ENCODE results near the gene KLHL14.

The KLHL14 gene

GRCh38 chr18:32805354-32805753 lies 32.5 kb upstream of the KLHL14 start:
- no peak overlapping the region for H3K27ac Mint-ChIP-seq
- no peak for TF ChIP-seq CTCF (IDR thresholded peaks at IDR 0.05; ENCODE audit: unreplicated experiment in 3 of 3)
- peaks cover 3% of the 10 kb centered on the region for H3K9me3 Mint-ChIP-seq
- H3K4me3 Mint-ChIP-seq = no peak overlapping the region
- H3K4me1 Mint-ChIP-seq = peaks cover 16% of the 10 kb centered on the region
- H3K36me3 Mint-ChIP-seq (ENCODE audit: low read depth) = no peaks in the 10 kb centered on the region
- H3K27me3 Mint-ChIP-seq (ENCODE audit: low read depth) = no peaks in the 10 kb centered on the region

GRCh38 chr18:32804134-32804888 lies 31.5 kb upstream of the KLHL14 start:
- H3K27me3 Mint-ChIP-seq (ENCODE audit: low read depth) = no peaks in the 10 kb centered on the region
- H3K4me3 Mint-ChIP-seq = no peak overlapping the region
- no peaks in the 10 kb centered on the region for H3K36me3 Mint-ChIP-seq (ENCODE audit: low read depth)
- peaks cover 16% of the 10 kb centered on the region for H3K4me1 Mint-ChIP-seq
- TF ChIP-seq CTCF (IDR thresholded peaks at IDR 0.05; ENCODE audit: unreplicated experiment in 3 of 3) = no peak
- peaks cover 2% of the 10 kb centered on the region for H3K9me3 Mint-ChIP-seq
- H3K27ac Mint-ChIP-seq = peak overlapping the region; percentile 96 to 99 (median 98)

GRCh38 chr18:32803568-32803967 lies 30.7 kb upstream of the KLHL14 start:
- Mint-ChIP-seq H3K4me3 (no peak overlapping the region), H3K27ac (peak overlapping the region; percentile 96 to 99 (median 98)), H3K4me1 (peaks cover 16% of the 10 kb centered on the region), H3K9me3 (peaks cover 2% of the 10 kb centered on the region), H3K27me3 (ENCODE audit: low read depth) (no peaks in the 10 kb centered on the region), H3K36me3 (ENCODE audit: low read depth) (no peaks in the 10 kb centered on the region)
- TF ChIP-seq CTCF (IDR thresholded peaks at IDR 0.05; ENCODE audit: unreplicated experiment in 3 of 3) = no peak

GRCh38 chr18:32802591-32803451 lies 30.0 kb upstream of the KLHL14 start:
- H3K27ac Mint-ChIP-seq = peak overlapping the region; percentile 96 to 99 (median 98)
- H3K9me3 Mint-ChIP-seq = peaks cover 4% of the 10 kb centered on the region
- no peak overlapping the region for H3K4me3 Mint-ChIP-seq
- peaks cover 16% of the 10 kb centered on the region for H3K4me1 Mint-ChIP-seq
- no peaks in the 10 kb centered on the region for H3K27me3 Mint-ChIP-seq (ENCODE audit: low read depth)
- no peak for TF ChIP-seq CTCF (IDR thresholded peaks at IDR 0.05; ENCODE audit: unreplicated experiment in 3 of 3)
- peaks cover 3% of the 10 kb centered on the region for H3K36me3 Mint-ChIP-seq (ENCODE audit: low read depth)

- Mint-ChIP-seq H3K4me1 (peaks cover 16% of the 10 kb centered on the region), H3K36me3 (ENCODE audit: low read depth) (peaks cover 15% of the 10 kb centered on the region), H3K4me3 (peak overlapping the region in 1 of 3 experiments; percentile 31), H3K9me3 (peaks cover 19% of the 10 kb centered on the region), H3K27ac (peak overlapping the region; percentile 84 to 99 (median 88)), H3K27me3 (ENCODE audit: low read depth) (no peaks in the 10 kb centered on the region)
- TF ChIP-seq CTCF (IDR thresholded peaks at IDR 0.05; ENCODE audit: unreplicated experiment in 3 of 3) = no peak
Measured at GRCh38 chr18:32801228-32801627, 28.4 kb upstream of the KLHL14 start.

All from nephron (organoid).